Measurements from ENCODE around the gene REG3G.

- no peak for TF ChIP-seq CTCF (conservative IDR thresholded peaks at IDR 0.05; ENCODE audit: low read depth, low read length)
- TF ChIP-seq POLR2A (IDR thresholded peaks at IDR 0.05; ENCODE audit: low read depth, low read length) = no peak
- no peak for TF ChIP-seq ELK1 (IDR thresholded peaks at IDR 0.05; ENCODE audit: borderline replicate concordance, low read depth, low read length)
- no peak for TF ChIP-seq CHD1 (IDR thresholded peaks at IDR 0.05; ENCODE audit: low read depth, low read length)
- no peak for TF ChIP-seq RAD21 (IDR thresholded peaks at IDR 0.05; ENCODE audit: low read length)
- no peak for TF ChIP-seq FOS (IDR thresholded peaks at IDR 0.05; ENCODE audit: low read depth, low read length)
Measured at GRCh38 chr2:78989051-78989450, 36.5 kb upstream of the REG3G start.

Data from IMR-90 (cell line).